Heart right ventricle (tissue), 16 donors: Measurements from ENCODE around the gene PARD3. TPM values are rescaled to one million over a fixed set of nuclear protein-coding genes. Genes with fewer than 3 reads are reported as not detected.

Experiments used
- ATAC-seq, 8 donors: fragments of 200-7000 bp; cut with Tn5 transposase; one replicate each; pipeline ENCODE4 v1.9.1; 2020; ENCODE audit warnings: mild to moderate bottlenecking in 8 of 8, moderate library complexity in 8 of 8, moderate number of reproducible peaks in 1 of 8
- DNase-seq, 2 donors: peaks; one replicate each; pipeline ENCODE4 v3.0.0-alpha.2; 2020
- H3K27ac ChIP-seq, 10 donors: fragments of 200-600 bp; sonication (generic) in 2 of 10; one replicate each; pipeline versions ENCODE4 v1.5.0 to v1.8.0; 2020 to 2022; ENCODE audit warnings: mild to moderate bottlenecking in 3 of 10
- H3K27me3 ChIP-seq, 7 donors: fragments of 200-600 bp; one replicate each; pipeline ENCODE4 v1.8.0; 2021 to 2022; ENCODE audit warnings: mild to moderate bottlenecking in 2 of 7
- H3K36me3 ChIP-seq, 9 donors: fragments of 200-600 bp; sonication (generic) in 1 of 9; one replicate each; pipeline versions ENCODE4 v1.5.0 to v1.8.0; 2020 to 2022; ENCODE audit warnings: mild to moderate bottlenecking in 2 of 9
- H3K4me1 ChIP-seq, 9 donors: fragments of 200-600 bp; sonication (generic) in 1 of 9; one replicate each; pipeline versions ENCODE4 v1.5.0 to v1.8.0; 2020 to 2022; ENCODE audit warnings: mild to moderate bottlenecking in 4 of 9
- H3K4me3 ChIP-seq, 10 donors: fragments of 200-600 bp; sonication (generic) in 2 of 10; one replicate each; pipeline versions ENCODE4 v1.5.0 to v1.8.0; 2020 to 2022; ENCODE audit warnings: mild to moderate bottlenecking in 7 of 10, moderate library complexity in 2 of 10
- H3K9me3 ChIP-seq, 11 donors: fragments of 200-600 bp in 10 of 11; sonication (generic) in 2 of 11; one replicate each; pipeline versions ENCODE4 v1.5.0 to v1.8.0; 2013 to 2022; ENCODE audit warnings: mild to moderate bottlenecking in 2 of 11, control low read depth in 1 of 11, moderate library complexity in 1 of 11
- WGBS, 2 donors: extraction: QIAGEN DNeasy Blood & Tissue Kit; methylation state at CpG; one replicate each; pipeline ENCODE4 v1.1.7; 2013; ENCODE audit warnings: inconsistent platforms in 1 of 2; 5-methylcytosine and 5-hydroxymethylcytosine counted together
- intact Hi-C, 10 donors: fragments of 100-400 bp; cut with DNase I; formaldehyde crosslinking; loops; one replicate each; pipeline versions ENCODE4 v1.11.1 to v1.14.2; 2022
- long read RNA-seq, 3 donors: library from polyadenylated mRNA; unstranded; transcript quantifications; one replicate each; pipeline ENCODE4 v2.0.0, GENCODE V29; 2020 to 2021
- polyA plus RNA-seq, 2 donors: library from polyadenylated mRNA; stranded (reverse); fragments of 200-250 nt; gene quantifications; one replicate each; pipeline ENCODE4 v1.2.3, GENCODE V29; 2013
- total RNA-seq, 10 donors: library from RNA; stranded (reverse); fragmentation: NEBNext Ultra II Directional in 3 of 10; extraction: Animal tissue kit (Norgen Biotek cat#: 25700) in 3 of 10; gene quantifications; one replicate each; pipeline versions ENCODE4 v1.2.1 to v1.2.4, GENCODE V29; 2021 to 2023
- TF ChIP-seq, protein P1 (sequence below), 9 donors: fragments of 200-600 bp; sonication (generic) in 2 of 9; IDR thresholded peaks; one replicate each; pipeline versions ENCODE4 v1.5.0 to v1.8.0; 2021 to 2022; ENCODE audit warnings: antibody characterized with exemption in 9 of 9, mild to moderate bottlenecking in 5 of 9, moderate library complexity in 1 of 9
- donor health status: Arrhythmogenic right ventricular cardiomyopathy.
- donor health status: ischemic (EF 13 %, LVEDD 7.1; RV severe dilation, severe dysfunction).
- donor health status: healthy with polysubstance abuse.
- donor health status: DM: no; HTN: yes; CAD: no.
- donor health status: DM: no; HTN: no; CAD: no.
- donor health status: ischemic (EF 25% LVEDD 6.9; RV normal size, moderate dysfunction).
- donor health status: ischemic (EF 25% LVEDD 5.7; RV mildly dilated, moderate dysfunction).
- donor health status: healthy.
- donor health status: DM: yes; HTN: yes; CAD: no.
- donor health status: Ischemic cardiomyopathy.
- donor health status: ischemic (EF 35%, LVEDD 5.7; RV mildly dilated, moderate dysfunction).
- donor health status: nonischemic (EF 11% LVEDD 7.7; RV severe dilation, severe dysfunction).
- donor health status: DM: yes; HTN: yes; CAD: no.
- donor health status: PGD.
- donor health status: ischemic (EF 29% LVEDD 5.4; RV normal size, mild dysfunction).
- donor health status: nonischemic (EF 23%, LVEDD 6.1; RV moderate dilation, normal function).

Gene PARD3
- total RNA-seq (10 to 100 TPM; 28.8 to 41.8 (median 34.2) TPM), polyA plus RNA-seq (10 to 100 TPM; 19.7 to 37.6 TPM)
- long read RNA-seq, donor 1, partial matches to known transcripts: 26 of 53 reads
- long read RNA-seq, donor 1, other reads (novel, unspliced or antisense): 26 of 53 reads
- long read RNA-seq, donor 2, partial matches to known transcripts: 30 of 53 reads
- long read RNA-seq, donor 2, other reads (novel, unspliced or antisense): 23 of 53 reads
- long read RNA-seq, donor 3, partial matches to known transcripts: 14 of 37 reads
- long read RNA-seq, donor 3, other reads (novel, unspliced or antisense): 23 of 37 reads

GRCh38 chr10:34815185-34816084, at the start of gene PARD3:
TSS of gene PARD3 (minus strand) at chr10:34815296. CDS start at chr10:34814995, 301 bp downstream.
- Histone ChIP-seq H3K27me3 (peaks cover 0 to 56% (median 3%) of the 10 kb centered on the region in 7 donors), H3K36me3 (no peaks in the 10 kb centered on the region), H3K4me3 (peak within 1 kb of the TSS; percentile 56 to 97 (median 80)), H3K9me3 (no peaks in the 10 kb centered on the region), H3K4me1 (peaks cover 2 to 46% (median 36%) of the 10 kb centered on the region in 9 donors), H3K27ac (peak within 1 kb of the TSS; percentile 68 to 91 (median 85))
- peak; percentile 58 to 77 for DNase-seq
- ATAC-seq: peak; percentile 68 to 87 (median 78)
- 1% methylated on average over 20 to 67 of the region's 82 CpGs for WGBS, 2 donors
- intact Hi-C loops: loop anchor here in 9 of 10 donors (2.0 to 10.0 kb wide), 8 partner anchors 88 to 151 kb away; no protein-coding TSS in a partner anchor
- TF ChIP-seq, protein P1, sequence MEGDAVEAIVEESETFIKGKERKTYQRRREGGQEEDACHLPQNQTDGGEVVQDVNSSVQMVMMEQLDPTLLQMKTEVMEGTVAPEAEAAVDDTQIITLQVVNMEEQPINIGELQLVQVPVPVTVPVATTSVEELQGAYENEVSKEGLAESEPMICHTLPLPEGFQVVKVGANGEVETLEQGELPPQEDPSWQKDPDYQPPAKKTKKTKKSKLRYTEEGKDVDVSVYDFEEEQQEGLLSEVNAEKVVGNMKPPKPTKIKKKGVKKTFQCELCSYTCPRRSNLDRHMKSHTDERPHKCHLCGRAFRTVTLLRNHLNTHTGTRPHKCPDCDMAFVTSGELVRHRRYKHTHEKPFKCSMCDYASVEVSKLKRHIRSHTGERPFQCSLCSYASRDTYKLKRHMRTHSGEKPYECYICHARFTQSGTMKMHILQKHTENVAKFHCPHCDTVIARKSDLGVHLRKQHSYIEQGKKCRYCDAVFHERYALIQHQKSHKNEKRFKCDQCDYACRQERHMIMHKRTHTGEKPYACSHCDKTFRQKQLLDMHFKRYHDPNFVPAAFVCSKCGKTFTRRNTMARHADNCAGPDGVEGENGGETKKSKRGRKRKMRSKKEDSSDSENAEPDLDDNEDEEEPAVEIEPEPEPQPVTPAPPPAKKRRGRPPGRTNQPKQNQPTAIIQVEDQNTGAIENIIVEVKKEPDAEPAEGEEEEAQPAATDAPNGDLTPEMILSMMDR (IDR thresholded peaks at IDR 0.05): no peak

DNA sequence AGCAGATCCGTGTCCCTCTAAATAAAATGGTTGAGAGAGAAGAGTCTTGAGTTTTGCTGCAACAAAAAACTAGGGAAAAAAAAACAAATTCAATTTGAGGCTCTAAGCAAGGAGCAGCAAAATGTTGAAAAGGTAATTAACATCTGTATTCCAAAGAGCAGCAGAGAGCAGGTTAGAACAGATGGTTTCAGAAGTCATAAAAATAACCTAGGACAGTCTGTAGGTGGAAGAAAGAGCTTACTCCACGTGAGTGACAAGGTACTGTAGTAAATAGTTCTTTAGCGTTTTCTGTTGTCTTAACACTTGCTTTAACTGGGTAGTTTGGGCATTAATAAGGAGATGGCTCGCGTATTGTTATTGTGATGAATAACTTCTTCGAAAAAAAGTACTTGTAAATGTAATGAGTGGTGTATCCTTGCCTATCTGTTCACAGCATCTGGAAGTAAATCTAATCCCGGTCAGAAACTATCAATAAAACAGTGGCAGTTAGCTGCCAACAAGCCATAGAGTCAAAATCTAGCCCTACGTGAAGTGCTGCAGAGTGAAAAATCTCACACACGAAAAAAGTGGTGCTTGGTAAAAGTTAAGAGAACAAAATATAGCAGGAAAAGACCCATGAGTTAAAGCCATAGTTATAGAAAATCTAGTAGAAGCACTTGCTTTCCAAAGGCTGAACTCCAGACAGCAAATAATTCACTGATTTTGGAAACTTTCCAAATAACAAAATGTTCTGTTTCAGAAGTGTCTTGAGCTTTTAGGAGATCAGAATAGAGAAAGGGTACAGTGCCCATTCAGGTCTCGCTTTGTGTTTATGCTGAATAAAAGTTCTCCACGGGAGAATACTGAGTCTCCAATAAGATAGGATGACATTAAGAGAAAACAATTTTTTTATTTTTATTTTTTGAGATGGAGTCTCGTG, 49.3 kb upstream of the PARD3 start:
- no peak for DNase-seq
- ATAC-seq: peak in 1 of 8 donors; percentile 53
- Histone ChIP-seq H3K27ac (no peak overlapping the region), H3K9me3 (no peaks in the 10 kb centered on the region), H3K4me1 (peaks cover 0 to 14% (median 0%) of the 10 kb centered on the region in 9 donors), H3K27me3 (peaks cover 0 to 12% (median 0%) of the 10 kb centered on the region in 7 donors), H3K36me3 (no peaks in the 10 kb centered on the region), H3K4me3 (no peak overlapping the region)
- WGBS, 2 donors: 63 to 71% methylated on average over 12 of the region's 12 CpGs
- intact Hi-C loops: no loop called here
- TF ChIP-seq, protein P1 (IDR thresholded peaks at IDR 0.05): no peak

- H3K4me1 ChIP-seq: peaks cover 0 to 14% (median 0%) of the 10 kb centered on the region in 9 donors
- no peaks in the 10 kb centered on the region for H3K9me3 ChIP-seq
- H3K27ac ChIP-seq: no peak overlapping the region
- no peak for ATAC-seq
- intact Hi-C loops: no loop called here
- H3K36me3 ChIP-seq: no peaks in the 10 kb centered on the region
- TF ChIP-seq, protein P1 (IDR thresholded peaks at IDR 0.05): no peak
- no peak for DNase-seq
- 84 to 96% methylated on average over 3 of the region's 3 CpGs for WGBS, 2 donors
- no peak overlapping the region for H3K4me3 ChIP-seq
- peaks cover 0 to 6% (median 0%) of the 10 kb centered on the region in 7 donors for H3K27me3 ChIP-seq
Observed at GRCh38 chr10:34862892-34863291, 47.8 kb upstream of the PARD3 start.
